ENCODE results near the gene KREMEN1.

DNA sequence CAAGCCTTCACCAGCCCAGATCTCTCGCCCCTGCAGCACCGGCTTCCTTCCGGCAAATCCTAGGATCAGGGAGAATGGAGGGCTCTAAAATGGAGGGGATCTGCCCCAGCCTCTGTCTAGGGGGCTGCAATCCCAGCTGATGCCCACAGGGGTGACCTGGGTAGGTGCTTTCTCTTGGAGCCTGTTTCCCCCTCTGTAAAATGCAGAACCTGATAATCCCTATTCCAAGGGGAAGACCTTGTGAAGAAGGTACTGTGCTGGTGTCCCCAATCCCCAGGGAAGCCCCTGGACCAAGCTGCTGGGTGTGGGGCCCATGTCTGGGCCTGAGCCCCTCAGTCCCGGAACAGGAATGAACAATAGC lies 135.6 kb downstream of the KREMEN1 start:
- TF ChIP-seq, protein P1, sequence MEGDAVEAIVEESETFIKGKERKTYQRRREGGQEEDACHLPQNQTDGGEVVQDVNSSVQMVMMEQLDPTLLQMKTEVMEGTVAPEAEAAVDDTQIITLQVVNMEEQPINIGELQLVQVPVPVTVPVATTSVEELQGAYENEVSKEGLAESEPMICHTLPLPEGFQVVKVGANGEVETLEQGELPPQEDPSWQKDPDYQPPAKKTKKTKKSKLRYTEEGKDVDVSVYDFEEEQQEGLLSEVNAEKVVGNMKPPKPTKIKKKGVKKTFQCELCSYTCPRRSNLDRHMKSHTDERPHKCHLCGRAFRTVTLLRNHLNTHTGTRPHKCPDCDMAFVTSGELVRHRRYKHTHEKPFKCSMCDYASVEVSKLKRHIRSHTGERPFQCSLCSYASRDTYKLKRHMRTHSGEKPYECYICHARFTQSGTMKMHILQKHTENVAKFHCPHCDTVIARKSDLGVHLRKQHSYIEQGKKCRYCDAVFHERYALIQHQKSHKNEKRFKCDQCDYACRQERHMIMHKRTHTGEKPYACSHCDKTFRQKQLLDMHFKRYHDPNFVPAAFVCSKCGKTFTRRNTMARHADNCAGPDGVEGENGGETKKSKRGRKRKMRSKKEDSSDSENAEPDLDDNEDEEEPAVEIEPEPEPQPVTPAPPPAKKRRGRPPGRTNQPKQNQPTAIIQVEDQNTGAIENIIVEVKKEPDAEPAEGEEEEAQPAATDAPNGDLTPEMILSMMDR (IDR thresholded peaks at IDR 0.05) = no peak
- TF ChIP-seq POLR2AphosphoS5 (IDR thresholded peaks at IDR 0.05; ENCODE audit: insufficient read depth in 1 of 2, low read depth in 1 of 2) = no peak
